ENCODE data around the gene KIAA1671. TPM values are rescaled to one million over a fixed set of nuclear protein-coding genes. Genes with fewer than 3 reads are reported as not detected.

Gene KIAA1671
- polyA plus RNA-seq, 1 donor (not counting 4 experiments of a cell fraction or from before 2014, with no cell fraction given) = 17.4 TPM

DNA sequence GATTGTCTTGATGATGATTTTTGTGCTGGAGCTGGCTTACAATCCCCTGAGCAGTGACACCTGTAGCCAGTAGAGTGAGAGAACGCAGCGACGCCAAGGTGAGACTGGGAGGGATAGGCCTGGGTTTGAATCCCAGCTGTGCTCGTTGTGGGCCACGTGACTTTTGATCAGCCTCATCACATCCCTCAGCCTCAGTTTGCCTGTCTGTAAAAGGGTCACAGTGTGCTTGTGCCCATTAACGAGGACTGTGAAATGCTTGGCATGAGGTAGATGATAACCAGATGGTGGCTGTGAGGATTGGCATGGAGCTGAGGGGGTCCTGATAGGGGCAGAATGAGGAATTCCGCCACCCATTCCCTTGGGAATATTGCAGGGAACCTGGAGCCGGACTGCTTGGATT, 9.6 kb downstream of the KIAA1671 start:
- TF ChIP-seq EZH2 (IDR thresholded peaks at IDR 0.05; ENCODE audit: low read length) = no peak
- TF ChIP-seq, protein P1, sequence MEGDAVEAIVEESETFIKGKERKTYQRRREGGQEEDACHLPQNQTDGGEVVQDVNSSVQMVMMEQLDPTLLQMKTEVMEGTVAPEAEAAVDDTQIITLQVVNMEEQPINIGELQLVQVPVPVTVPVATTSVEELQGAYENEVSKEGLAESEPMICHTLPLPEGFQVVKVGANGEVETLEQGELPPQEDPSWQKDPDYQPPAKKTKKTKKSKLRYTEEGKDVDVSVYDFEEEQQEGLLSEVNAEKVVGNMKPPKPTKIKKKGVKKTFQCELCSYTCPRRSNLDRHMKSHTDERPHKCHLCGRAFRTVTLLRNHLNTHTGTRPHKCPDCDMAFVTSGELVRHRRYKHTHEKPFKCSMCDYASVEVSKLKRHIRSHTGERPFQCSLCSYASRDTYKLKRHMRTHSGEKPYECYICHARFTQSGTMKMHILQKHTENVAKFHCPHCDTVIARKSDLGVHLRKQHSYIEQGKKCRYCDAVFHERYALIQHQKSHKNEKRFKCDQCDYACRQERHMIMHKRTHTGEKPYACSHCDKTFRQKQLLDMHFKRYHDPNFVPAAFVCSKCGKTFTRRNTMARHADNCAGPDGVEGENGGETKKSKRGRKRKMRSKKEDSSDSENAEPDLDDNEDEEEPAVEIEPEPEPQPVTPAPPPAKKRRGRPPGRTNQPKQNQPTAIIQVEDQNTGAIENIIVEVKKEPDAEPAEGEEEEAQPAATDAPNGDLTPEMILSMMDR (optimal IDR thresholded peaks at IDR 0.05 in 1 of 3, IDR thresholded peaks at IDR 0.05 in 1 of 3, conservative IDR thresholded peaks at IDR 0.05 in 1 of 3; ENCODE audit: extremely low read depth in 1 of 3, insufficient read depth in 2 of 3, low read length in 3 of 3) = no peak
- no peak for FAIRE-seq
- no peaks in the 10 kb centered on the region for H3K27me3 ChIP-seq (ENCODE audit: control insufficient read depth, extremely low read depth, insufficient read depth, low read length)
- DNase-seq (ENCODE audit: low read depth, low spot score) = no peak
- dilution Hi-C loops (cut with MboI; ENCODE audit: extremely low pct_ligation_motif_present, low sequenced_read_pairs) = no loop called here
- no peak overlapping the region for H3K27ac ChIP-seq (ENCODE audit: control insufficient read depth, insufficient read depth, low read length)
- H3K4me1 ChIP-seq (ENCODE audit: control insufficient read depth, extremely low read depth, insufficient read depth, low read length) = peaks cover 25% of the 10 kb centered on the region
- H3K4me2 ChIP-seq (ENCODE audit: control insufficient read depth, extremely low read depth, insufficient read depth, low read depth, low read length) = no peak overlapping the region
- H3K9ac ChIP-seq (ENCODE audit: control insufficient read depth, extremely low read depth, insufficient read depth, low read length) = no peak overlapping the region
- H3K4me3 ChIP-seq (ENCODE audit: control insufficient read depth in 2 of 3, extremely low read depth in 1 of 3, insufficient read depth in 2 of 3, low read depth in 1 of 3, low read length in 3 of 3) = no peak overlapping the region
- H4K20me1 ChIP-seq (ENCODE audit: control insufficient read depth, extremely low read depth, insufficient read depth, low read length) = no peaks in the 10 kb centered on the region
- H3K79me2 ChIP-seq (ENCODE audit: control insufficient read depth, insufficient read depth, low read length) = peaks cover 54% of the 10 kb centered on the region
- H2AFZ ChIP-seq (ENCODE audit: control insufficient read depth, low read length) = no peak overlapping the region
- H3K9me1 ChIP-seq (ENCODE audit: control insufficient read depth, extremely low read depth, insufficient read depth, low read length) = peaks cover 3% of the 10 kb centered on the region
- no peaks in the 10 kb centered on the region for H3K9me3 ChIP-seq (ENCODE audit: control insufficient read depth, low read depth, low read length)
- H3K36me3 ChIP-seq (ENCODE audit: control insufficient read depth in 2 of 2, extremely low read depth in 1 of 2, insufficient read depth in 2 of 2, low read length in 2 of 2) = peaks cover 6 to 7% of the 10 kb centered on the region in 2 experiments

DNA sequence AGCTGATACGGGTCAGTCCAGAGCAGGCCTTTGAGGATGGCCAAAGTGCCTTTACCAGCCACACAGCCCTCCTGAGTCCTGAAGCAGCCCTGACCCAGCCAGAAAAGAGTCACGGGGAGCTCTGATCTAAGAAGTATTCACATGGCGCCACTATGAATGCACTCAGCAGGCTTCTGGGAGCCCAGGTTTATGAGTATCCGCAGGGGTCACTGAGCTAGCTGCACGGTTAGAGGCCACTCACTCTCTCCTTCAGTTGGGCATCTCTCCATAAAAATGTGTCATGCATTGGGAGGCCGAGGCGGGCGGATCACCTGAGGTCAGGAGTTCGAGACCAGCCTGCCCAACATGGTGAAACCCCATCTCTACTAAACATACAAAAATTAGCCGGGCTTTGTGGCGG, 10.3 kb downstream of the KIAA1671 start:
- DNase-seq (ENCODE audit: low read depth, low spot score) (no peak), FAIRE-seq (no peak)
- peaks cover 28% of the 10 kb centered on the region for H3K4me1 ChIP-seq (ENCODE audit: control insufficient read depth, extremely low read depth, insufficient read depth, low read length)
- TF ChIP-seq, protein P1 (optimal IDR thresholded peaks at IDR 0.05 in 1 of 3, IDR thresholded peaks at IDR 0.05 in 1 of 3, conservative IDR thresholded peaks at IDR 0.05 in 1 of 3; ENCODE audit: extremely low read depth in 1 of 3, insufficient read depth in 2 of 3, low read length in 3 of 3) = no peak
- no peak for TF ChIP-seq EZH2 (IDR thresholded peaks at IDR 0.05; ENCODE audit: low read length)
- dilution Hi-C loops (cut with MboI; ENCODE audit: extremely low pct_ligation_motif_present, low sequenced_read_pairs) = no loop called here
- no peak overlapping the region for H2AFZ ChIP-seq (ENCODE audit: control insufficient read depth, low read length)
- H3K9ac ChIP-seq (ENCODE audit: control insufficient read depth, extremely low read depth, insufficient read depth, low read length) = no peak overlapping the region
- peaks cover 55% of the 10 kb centered on the region for H3K79me2 ChIP-seq (ENCODE audit: control insufficient read depth, insufficient read depth, low read length)
- H3K4me2 ChIP-seq (ENCODE audit: control insufficient read depth, extremely low read depth, insufficient read depth, low read depth, low read length) = no peak overlapping the region
- H3K27ac ChIP-seq (ENCODE audit: control insufficient read depth, insufficient read depth, low read length) = no peak overlapping the region
- no peaks in the 10 kb centered on the region for H3K9me3 ChIP-seq (ENCODE audit: control insufficient read depth, low read depth, low read length)
- peaks cover 6 to 7% of the 10 kb centered on the region in 2 experiments for H3K36me3 ChIP-seq (ENCODE audit: control insufficient read depth in 2 of 2, extremely low read depth in 1 of 2, insufficient read depth in 2 of 2, low read length in 2 of 2)
- H3K4me3 ChIP-seq (ENCODE audit: control insufficient read depth in 2 of 3, extremely low read depth in 1 of 3, insufficient read depth in 2 of 3, low read depth in 1 of 3, low read length in 3 of 3) = no peak overlapping the region
- peaks cover 3% of the 10 kb centered on the region for H3K9me1 ChIP-seq (ENCODE audit: control insufficient read depth, extremely low read depth, insufficient read depth, low read length)
- no peaks in the 10 kb centered on the region for H4K20me1 ChIP-seq (ENCODE audit: control insufficient read depth, extremely low read depth, insufficient read depth, low read length)
- H3K27me3 ChIP-seq (ENCODE audit: control insufficient read depth, extremely low read depth, insufficient read depth, low read length) = no peaks in the 10 kb centered on the region

Measured in keratinocyte (primary cell).